ENCODE measurements around the gene PPP2R5E. TPM values are rescaled to one million over a fixed set of nuclear protein-coding genes. Genes with fewer than 3 reads are reported as not detected.

The PPP2R5E gene
- total and polyA plus RNA-seq, 3 donors from 2014 or later: 18.8 to 33.6 (median 21.6) TPM

GRCh38 chr14:63421226-63421625, 122.0 kb downstream of the PPP2R5E start:
- no peaks in the 10 kb centered on the region for H3K27me3 ChIP-seq
- H3K9me3 ChIP-seq: no peaks in the 10 kb centered on the region
- H3K4me1 ChIP-seq: no peaks in the 10 kb centered on the region
- H3K4me3 ChIP-seq: no peak overlapping the region
- 76 to 83% methylated on average over 2 of the region's 2 CpGs for WGBS, 2 donors
- DNase-seq: no peak
- H3K27ac ChIP-seq: no peak overlapping the region
- TF ChIP-seq CTCF (IDR thresholded peaks at IDR 0.05) (no peak), POLR2A (IDR thresholded peaks at IDR 0.05) (no peak)
- H3K36me3 ChIP-seq (ENCODE audit: low read depth, missing control alignments): no peaks in the 10 kb centered on the region
- intact Hi-C loops (cut with DNase I; ENCODE audit: low total_unique reads): no loop called here

GRCh38 chr14:63418020-63418419, 125.2 kb downstream of the PPP2R5E start:
- 55 to 59% methylated on average over 3 of the region's 3 CpGs for WGBS, 2 donors
- no peaks in the 10 kb centered on the region for H3K36me3 ChIP-seq (ENCODE audit: low read depth, missing control alignments)
- no peaks in the 10 kb centered on the region for H3K4me1 ChIP-seq
- H3K4me3 ChIP-seq: no peak overlapping the region
- H3K9me3 ChIP-seq: no peaks in the 10 kb centered on the region
- no peak overlapping the region for H3K27ac ChIP-seq
- TF ChIP-seq POLR2A (IDR thresholded peaks at IDR 0.05): no peak
- no peak for TF ChIP-seq CTCF (IDR thresholded peaks at IDR 0.05)
- no peak for DNase-seq
- intact Hi-C loops (cut with DNase I; ENCODE audit: low total_unique reads): no loop called here
- no peaks in the 10 kb centered on the region for H3K27me3 ChIP-seq

- no peaks in the 10 kb centered on the region for H3K9me3 ChIP-seq
- no peaks in the 10 kb centered on the region for H3K4me1 ChIP-seq
- no peak for DNase-seq
- H3K4me3 ChIP-seq: no peak overlapping the region
- no peaks in the 10 kb centered on the region for H3K27me3 ChIP-seq
- no peaks in the 10 kb centered on the region for H3K36me3 ChIP-seq (ENCODE audit: low read depth, missing control alignments)
- intact Hi-C loops (cut with DNase I; ENCODE audit: low total_unique reads): no loop called here
- no peak overlapping the region for H3K27ac ChIP-seq
- TF ChIP-seq POLR2A (IDR thresholded peaks at IDR 0.05): no peak
- no peak for TF ChIP-seq CTCF (IDR thresholded peaks at IDR 0.05)
- 79 to 84% methylated on average over 1 of the region's 1 CpG for WGBS, 2 donors
Measured at GRCh38 chr14:63413009-63413408, 130.2 kb downstream of the PPP2R5E start.

GRCh38 chr14:63406333-63406732, 136.8 kb downstream of the PPP2R5E start:
- no peak for TF ChIP-seq POLR2A (IDR thresholded peaks at IDR 0.05)
- TF ChIP-seq CTCF (IDR thresholded peaks at IDR 0.05): no peak
- H3K27me3 ChIP-seq: no peaks in the 10 kb centered on the region
- H3K4me3 ChIP-seq: no peak overlapping the region
- H3K27ac ChIP-seq: no peak overlapping the region
- 90 to 94% methylated on average over 8 to 9 of the region's 9 CpGs for WGBS, 2 donors
- intact Hi-C loops (cut with DNase I; ENCODE audit: low total_unique reads): no loop called here
- no peaks in the 10 kb centered on the region for H3K4me1 ChIP-seq
- no peak for DNase-seq
- H3K9me3 ChIP-seq: no peaks in the 10 kb centered on the region
- H3K36me3 ChIP-seq (ENCODE audit: low read depth, missing control alignments): no peaks in the 10 kb centered on the region

- no peak overlapping the region for H3K27ac ChIP-seq
- no peaks in the 10 kb centered on the region for H3K27me3 ChIP-seq
- intact Hi-C loops (cut with DNase I; ENCODE audit: low total_unique reads): no loop called here
- H3K4me3 ChIP-seq: no peak overlapping the region
- no peak for TF ChIP-seq POLR2A (IDR thresholded peaks at IDR 0.05)
- TF ChIP-seq CTCF (IDR thresholded peaks at IDR 0.05): no peak
- DNase-seq: no peak
- H3K36me3 ChIP-seq (ENCODE audit: low read depth, missing control alignments): no peaks in the 10 kb centered on the region
- H3K9me3 ChIP-seq: no peaks in the 10 kb centered on the region
- H3K4me1 ChIP-seq: no peaks in the 10 kb centered on the region
Measured at GRCh38 chr14:63405715-63406114, 137.5 kb downstream of the PPP2R5E start.

Measured in testis (tissue), 3 donors.